ENCODE measurements around the gene NDUFAB1. TPM values are rescaled to one million over a fixed set of nuclear protein-coding genes. Genes with fewer than 3 reads are reported as not detected.

The NDUFAB1 gene
- total RNA-seq, 2 experiments from 2014 or later: 163 to 170 TPM

DNA sequence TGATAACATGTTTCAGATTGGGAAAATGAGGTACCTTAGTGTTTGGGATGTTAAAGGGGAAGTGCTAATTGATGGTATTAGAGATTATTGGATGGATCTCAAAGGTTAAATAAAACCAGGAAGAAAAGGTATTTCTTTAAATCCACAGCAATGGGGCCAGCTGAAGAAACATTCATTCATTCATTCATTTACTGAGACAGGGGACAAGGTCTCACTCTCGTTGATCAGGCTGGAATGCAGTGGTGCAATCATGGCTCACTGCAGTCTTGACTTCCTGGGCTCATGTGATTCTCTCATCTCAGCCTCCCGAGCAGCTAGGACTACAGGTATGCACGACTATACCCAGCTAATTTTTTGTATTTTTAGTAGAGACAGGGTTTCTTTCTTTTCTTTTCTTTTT lies 58.7 kb downstream of the NDUFAB1 start:
- CTCF ChIA-PET: no interaction called here
- no peak overlapping the region for H3K4me3 Mint-ChIP-seq
- peaks cover 7% of the 10 kb centered on the region for H3K4me1 Mint-ChIP-seq (ENCODE audit: low read depth)
- peaks cover 31% of the 10 kb centered on the region for H3K36me3 Mint-ChIP-seq (ENCODE audit: low read depth)
- no peaks in the 10 kb centered on the region for H3K9me3 Mint-ChIP-seq
- no peak for DNase-seq
- H3K27ac Mint-ChIP-seq: no peak overlapping the region
- no peaks in the 10 kb centered on the region for H3K27me3 Mint-ChIP-seq (ENCODE audit: low read depth)
- intact Hi-C loops (cut with micrococcal nuclease): no loop called here

DNA sequence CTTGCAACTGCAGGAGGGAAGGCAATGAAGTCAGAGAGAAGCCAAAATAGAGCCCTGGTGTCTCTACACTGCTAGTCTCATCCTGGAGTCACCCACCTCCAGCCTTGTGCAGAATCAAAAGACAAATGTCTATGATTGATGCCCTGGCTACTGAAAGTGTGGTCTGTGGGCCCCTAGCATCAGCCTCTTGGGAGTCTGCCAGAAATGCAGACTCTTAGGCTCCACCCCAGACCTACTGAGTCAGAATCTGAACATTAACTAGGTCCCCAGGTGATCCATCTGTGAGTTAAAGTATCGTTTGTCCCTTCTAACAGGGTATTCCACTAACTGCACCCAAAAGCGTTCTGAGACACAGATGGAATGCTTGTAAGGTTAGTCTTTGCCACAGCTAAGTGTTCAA lies 60.2 kb downstream of the NDUFAB1 start:
- H3K27me3 Mint-ChIP-seq (ENCODE audit: low read depth): no peaks in the 10 kb centered on the region
- peaks cover 30% of the 10 kb centered on the region for H3K36me3 Mint-ChIP-seq (ENCODE audit: low read depth)
- CTCF ChIA-PET: no interaction called here
- no peak for DNase-seq
- H3K27ac Mint-ChIP-seq: no peak overlapping the region
- intact Hi-C loops (cut with micrococcal nuclease): no loop called here
- peaks cover 7% of the 10 kb centered on the region for H3K4me1 Mint-ChIP-seq (ENCODE audit: low read depth)
- H3K9me3 Mint-ChIP-seq: no peaks in the 10 kb centered on the region
- no peak overlapping the region for H3K4me3 Mint-ChIP-seq

DNA sequence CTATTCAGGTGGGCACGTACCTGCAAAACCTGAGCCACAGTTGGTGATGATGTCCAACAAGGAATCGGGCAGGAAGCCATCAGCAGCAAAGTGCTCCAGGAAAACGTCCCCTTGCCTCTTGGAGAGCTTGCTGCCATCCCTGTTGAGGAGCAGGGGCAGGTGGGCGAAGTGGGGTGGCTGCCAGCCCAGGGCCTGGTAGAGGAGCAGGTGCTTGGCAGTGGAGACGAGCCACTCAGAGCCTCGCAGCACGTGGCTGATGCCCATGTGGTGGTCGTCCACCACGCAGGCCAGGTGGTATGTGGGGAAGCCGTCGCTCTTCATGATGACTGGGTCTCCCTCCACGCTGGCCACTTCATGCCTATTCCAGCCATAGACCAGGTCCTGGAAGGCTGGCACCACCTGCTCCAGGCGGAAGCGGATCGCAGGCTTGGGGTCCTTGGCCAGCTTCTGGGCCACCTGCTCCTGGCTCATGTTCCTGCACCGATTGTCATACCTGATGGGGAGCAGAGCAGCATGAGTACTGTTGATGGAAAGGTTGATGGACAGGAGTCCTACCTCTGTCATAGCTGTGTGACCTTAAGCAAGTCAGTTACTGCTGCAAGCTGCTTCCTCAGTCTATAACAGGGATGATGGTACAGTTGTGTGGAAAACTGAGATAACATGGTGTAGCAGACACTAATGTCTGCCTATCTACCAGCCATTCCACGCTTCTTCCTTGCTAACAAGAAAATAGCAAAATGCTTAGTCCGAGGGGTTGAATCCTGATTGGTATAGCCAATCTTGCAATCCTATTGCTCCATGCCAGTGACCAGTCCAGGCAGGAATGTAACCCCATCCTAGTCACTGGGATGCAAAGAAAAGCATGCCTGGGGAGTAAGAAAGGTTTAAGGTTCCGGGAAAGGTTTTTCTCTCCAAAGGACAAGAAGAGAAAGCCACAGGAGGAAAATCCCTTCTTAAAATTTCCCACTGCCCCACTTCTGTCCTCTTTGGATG lies 61.0 kb downstream of the NDUFAB1 start:
- Mint-ChIP-seq H3K4me1 (ENCODE audit: low read depth) (peaks cover 7% of the 10 kb centered on the region), H3K9me3 (no peaks in the 10 kb centered on the region), H3K27me3 (ENCODE audit: low read depth) (no peaks in the 10 kb centered on the region), H3K27ac (no peak overlapping the region), H3K36me3 (ENCODE audit: low read depth) (peaks cover 30% of the 10 kb centered on the region), H3K4me3 (no peak overlapping the region)
- no peak for DNase-seq
- CTCF ChIA-PET: no interaction called here
- intact Hi-C loops (cut with micrococcal nuclease): no loop called here

DNA sequence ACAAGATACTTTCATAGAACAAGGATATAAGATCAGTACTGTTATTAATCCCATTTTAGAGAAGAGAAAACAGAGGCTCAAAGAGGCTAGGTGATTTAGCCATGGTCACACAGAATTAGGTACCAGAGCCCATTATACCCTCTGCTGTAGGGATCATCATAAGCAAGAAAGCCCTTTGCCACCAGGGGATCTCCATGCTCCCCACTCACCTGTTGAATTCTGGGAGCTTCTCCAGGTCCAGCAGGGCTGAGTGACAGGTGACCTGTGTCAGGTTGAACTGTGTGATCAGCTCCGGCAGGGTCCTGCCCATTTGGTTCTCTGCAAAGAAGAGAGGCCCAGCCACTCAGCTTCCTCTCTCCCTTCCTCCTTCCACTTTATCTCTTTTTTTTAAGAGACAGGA lies 63.7 kb downstream of the NDUFAB1 start:
- Mint-ChIP-seq H3K9me3 (no peaks in the 10 kb centered on the region), H3K36me3 (ENCODE audit: low read depth) (peaks cover 24% of the 10 kb centered on the region), H3K27ac (no peak overlapping the region), H3K4me1 (ENCODE audit: low read depth) (no peaks in the 10 kb centered on the region), H3K27me3 (ENCODE audit: low read depth) (no peaks in the 10 kb centered on the region), H3K4me3 (no peak overlapping the region)
- no peak for DNase-seq
- intact Hi-C loops (cut with micrococcal nuclease): no loop called here
- CTCF ChIA-PET: interaction anchor here (0.6 kb wide), 1 partner anchor 64 kb away, joined by 4 read pairs; the partner anchor contains the start of gene NDUFAB1

Other genes with a start within 250 kb of the NDUFAB1 start
- 10 to 100 TPM; 16.4 to 16.9 TPM for gene COG7, start 143.1 kb downstream of the NDUFAB1 start, total RNA-seq
- gene GGA2, start 85.8 kb downstream of the NDUFAB1 start, total RNA-seq: 10 to 100 TPM; 53.0 to 62.7 TPM
- gene EARS2, start 39.0 kb downstream of the NDUFAB1 start, total RNA-seq: 10 to 100 TPM; 23.7 to 25.1 TPM
- 10 to 100 TPM; 52.3 to 54.6 TPM for gene UBFD1, start 38.6 kb downstream of the NDUFAB1 start, total RNA-seq
- 10 to 100 TPM; 17.8 to 18.1 TPM for gene PALB2, start 45.0 kb upstream of the NDUFAB1 start, total RNA-seq
- gene DCTN5, start 45.1 kb upstream of the NDUFAB1 start, total RNA-seq: 10 to 100 TPM; 57.5 to 60.7 TPM
- 10 to 100 TPM; 91.8 to 98.0 TPM for gene PLK1, start 82.6 kb upstream of the NDUFAB1 start, total RNA-seq
- gene ERN2, start 116.9 kb upstream of the NDUFAB1 start, total RNA-seq: not detected
- gene CHP2, start 158.7 kb upstream of the NDUFAB1 start, total RNA-seq: not detected
- gene PRKCB, start 239.7 kb upstream of the NDUFAB1 start, total RNA-seq: 10 to 100 TPM; 37.1 to 38.9 TPM

Data from activated naive CD4-positive, alpha-beta T cell treated with anti-CD3 and anti-CD28 coated beads for 36 hours (primary cell).